ENCODE measurements around the gene TRIM71.

Gene TRIM71

DNA sequence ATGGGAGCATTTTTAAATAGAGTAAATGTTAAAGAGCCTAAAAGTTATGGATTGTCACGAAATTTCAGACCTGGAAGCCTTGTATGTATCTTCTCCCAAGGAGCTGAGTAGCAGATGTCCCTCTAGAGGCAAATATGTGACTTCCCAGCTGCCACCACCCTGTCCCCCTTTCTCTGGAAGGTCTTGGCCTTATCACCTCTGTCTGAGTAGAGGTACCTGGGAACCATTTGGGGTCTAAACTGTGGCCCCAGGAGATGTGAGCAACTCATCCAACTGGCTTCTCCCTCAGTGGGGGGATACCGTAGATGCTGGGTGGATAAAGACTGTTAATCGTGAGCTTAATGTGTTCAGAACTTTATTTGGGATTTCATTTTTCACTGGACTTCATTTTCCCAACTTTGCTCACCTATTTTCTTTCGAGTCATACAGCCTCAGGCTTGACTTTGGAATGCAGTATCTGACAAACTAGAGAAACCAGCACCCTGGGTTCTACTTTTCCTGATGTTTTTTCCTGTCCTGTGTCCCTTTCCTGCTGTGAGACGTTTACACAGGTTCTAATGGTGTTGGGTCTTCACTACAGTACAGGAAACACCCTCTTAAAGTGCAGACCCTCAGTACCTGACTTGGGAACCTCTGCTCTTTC is 80.3 kb downstream of the TRIM71 start:
- H3K9me3 ChIP-seq (ENCODE audit: low read length), result no peaks in the 10 kb centered on the region
- no peaks in the 10 kb centered on the region for H3K79me2 ChIP-seq (ENCODE audit: insufficient read depth, low read length)
- H3K27ac ChIP-seq (ENCODE audit: low read depth, low read length, poor library complexity, severe bottlenecking), result no peak overlapping the region
- H3K4me1 ChIP-seq (ENCODE audit: insufficient read depth, low read length, severe bottlenecking), result no peaks in the 10 kb centered on the region
- no peaks in the 10 kb centered on the region for H3K9me2 ChIP-seq (ENCODE audit: low read depth, low read length)
- no peak overlapping the region for H3K4me3 ChIP-seq (ENCODE audit: low read depth, low read length, poor library complexity, severe bottlenecking)
- H3K27me3 ChIP-seq (ENCODE audit: insufficient read depth, low read length), result peaks cover 7% of the 10 kb centered on the region; the same call in 1 of the 2 replicates
- H4K20me1 ChIP-seq (ENCODE audit: insufficient read depth, low read length), result no peaks in the 10 kb centered on the region
- H3K9ac ChIP-seq (ENCODE audit: low read length), result no peak overlapping the region
- H3K36me3 ChIP-seq (ENCODE audit: insufficient read depth, low read length), result no peaks in the 10 kb centered on the region
- H2AFZ ChIP-seq (ENCODE audit: low read length), result no peak overlapping the region
- TF ChIP-seq, protein P1, sequence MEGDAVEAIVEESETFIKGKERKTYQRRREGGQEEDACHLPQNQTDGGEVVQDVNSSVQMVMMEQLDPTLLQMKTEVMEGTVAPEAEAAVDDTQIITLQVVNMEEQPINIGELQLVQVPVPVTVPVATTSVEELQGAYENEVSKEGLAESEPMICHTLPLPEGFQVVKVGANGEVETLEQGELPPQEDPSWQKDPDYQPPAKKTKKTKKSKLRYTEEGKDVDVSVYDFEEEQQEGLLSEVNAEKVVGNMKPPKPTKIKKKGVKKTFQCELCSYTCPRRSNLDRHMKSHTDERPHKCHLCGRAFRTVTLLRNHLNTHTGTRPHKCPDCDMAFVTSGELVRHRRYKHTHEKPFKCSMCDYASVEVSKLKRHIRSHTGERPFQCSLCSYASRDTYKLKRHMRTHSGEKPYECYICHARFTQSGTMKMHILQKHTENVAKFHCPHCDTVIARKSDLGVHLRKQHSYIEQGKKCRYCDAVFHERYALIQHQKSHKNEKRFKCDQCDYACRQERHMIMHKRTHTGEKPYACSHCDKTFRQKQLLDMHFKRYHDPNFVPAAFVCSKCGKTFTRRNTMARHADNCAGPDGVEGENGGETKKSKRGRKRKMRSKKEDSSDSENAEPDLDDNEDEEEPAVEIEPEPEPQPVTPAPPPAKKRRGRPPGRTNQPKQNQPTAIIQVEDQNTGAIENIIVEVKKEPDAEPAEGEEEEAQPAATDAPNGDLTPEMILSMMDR (IDR thresholded peaks at IDR 0.05; ENCODE audit: low read length), result no peak
- no peak for TF ChIP-seq EZH2 (IDR thresholded peaks at IDR 0.05; ENCODE audit: borderline replicate concordance, low read length)
- H3K4me2 ChIP-seq (ENCODE audit: low read length), result no peak overlapping the region
- H3F3A ChIP-seq (ENCODE audit: insufficient read depth, low read length), result no peaks in the 10 kb centered on the region

DNA sequence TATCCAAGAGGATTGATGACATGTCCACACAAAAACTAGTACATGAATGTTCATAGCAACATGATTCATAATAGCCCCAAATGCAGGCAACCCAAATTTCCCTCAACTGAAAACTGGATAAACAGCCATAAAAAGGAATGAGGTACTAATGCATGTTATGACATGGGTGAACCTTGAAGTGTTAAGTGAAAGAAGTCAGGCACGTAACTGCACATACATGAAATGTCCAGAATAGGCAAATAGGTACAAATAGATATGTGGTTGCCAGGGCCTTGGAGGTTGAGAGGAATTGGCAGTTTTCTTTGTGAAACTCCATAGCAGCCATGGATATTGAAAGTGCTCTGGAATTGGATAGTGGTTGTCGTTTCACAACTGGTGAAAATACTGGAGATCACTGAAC is 81.5 kb downstream of the TRIM71 start:
- H3K4me1 ChIP-seq (ENCODE audit: insufficient read depth, low read length, severe bottlenecking), result no peaks in the 10 kb centered on the region
- H3K4me2 ChIP-seq (ENCODE audit: low read length), result no peak overlapping the region
- H3K27ac ChIP-seq (ENCODE audit: low read depth, low read length, poor library complexity, severe bottlenecking), result no peak overlapping the region
- H3K9me2 ChIP-seq (ENCODE audit: low read depth, low read length), result no peaks in the 10 kb centered on the region
- no peaks in the 10 kb centered on the region for H3F3A ChIP-seq (ENCODE audit: insufficient read depth, low read length)
- H3K27me3 ChIP-seq (ENCODE audit: insufficient read depth, low read length), result peaks cover 7% of the 10 kb centered on the region; the same call in 1 of the 2 replicates
- no peaks in the 10 kb centered on the region for H3K9me3 ChIP-seq (ENCODE audit: low read length)
- H3K36me3 ChIP-seq (ENCODE audit: insufficient read depth, low read length), result no peaks in the 10 kb centered on the region
- no peak for TF ChIP-seq EZH2 (IDR thresholded peaks at IDR 0.05; ENCODE audit: borderline replicate concordance, low read length)
- TF ChIP-seq, protein P1 (IDR thresholded peaks at IDR 0.05; ENCODE audit: low read length), result no peak
- no peak overlapping the region for H2AFZ ChIP-seq (ENCODE audit: low read length)
- H3K9ac ChIP-seq (ENCODE audit: low read length), result no peak overlapping the region
- no peaks in the 10 kb centered on the region for H3K79me2 ChIP-seq (ENCODE audit: insufficient read depth, low read length)
- no peak overlapping the region for H3K4me3 ChIP-seq (ENCODE audit: low read depth, low read length, poor library complexity, severe bottlenecking)
- no peaks in the 10 kb centered on the region for H4K20me1 ChIP-seq (ENCODE audit: insufficient read depth, low read length)

DNA sequence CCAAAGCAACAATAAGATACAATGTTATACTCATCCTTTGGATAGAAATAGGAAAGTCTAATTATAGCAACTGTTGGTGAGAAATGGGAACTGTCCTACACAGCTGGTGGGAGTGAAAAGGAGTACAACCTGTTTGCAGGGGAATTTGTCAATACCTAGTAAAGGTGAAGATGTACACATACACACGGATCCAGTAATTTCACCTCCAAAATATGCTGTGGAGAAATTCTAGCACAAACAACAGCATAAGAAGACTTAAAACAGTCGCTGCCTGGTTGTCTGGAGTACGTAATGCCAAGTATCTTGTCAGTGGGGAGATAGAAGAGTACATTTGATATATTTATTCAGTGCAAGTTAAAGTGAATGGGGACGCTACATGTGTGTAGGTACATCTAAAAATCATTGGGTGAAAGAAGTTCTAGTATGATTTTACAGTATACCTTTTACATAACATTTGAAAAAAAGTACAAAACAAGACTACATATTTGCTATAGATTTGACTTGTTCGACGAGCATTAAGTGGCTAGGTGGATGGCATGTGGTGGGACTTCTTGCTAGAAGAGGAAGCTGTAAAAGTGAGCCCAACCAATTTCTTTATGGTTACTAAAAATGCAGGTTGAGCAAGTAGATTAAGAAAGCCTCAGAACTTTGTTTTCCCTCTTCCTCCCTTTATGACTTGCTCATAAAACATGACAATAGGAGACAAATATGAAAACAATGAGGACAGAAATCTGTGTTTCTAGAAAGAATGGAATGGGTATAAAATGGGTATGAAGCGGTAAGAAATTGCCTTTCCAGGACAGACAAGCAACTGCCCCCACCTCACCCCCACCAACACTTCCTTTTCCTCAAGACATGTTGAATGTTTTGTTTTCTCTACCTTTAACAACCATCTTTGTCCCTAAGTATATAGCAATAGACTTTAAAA is 83.5 kb downstream of the TRIM71 start:
- Histone ChIP-seq H3K9me2 (ENCODE audit: low read depth, low read length) (no peaks in the 10 kb centered on the region), H3K27ac (ENCODE audit: low read depth, low read length, poor library complexity, severe bottlenecking) (no peak overlapping the region), H3F3A (ENCODE audit: insufficient read depth, low read length) (no peaks in the 10 kb centered on the region), H3K79me2 (ENCODE audit: insufficient read depth, low read length) (no peaks in the 10 kb centered on the region), H3K4me2 (ENCODE audit: low read length) (no peak overlapping the region), H3K9me3 (ENCODE audit: low read length) (no peaks in the 10 kb centered on the region), H3K36me3 (ENCODE audit: insufficient read depth, low read length) (no peaks in the 10 kb centered on the region), H3K9ac (ENCODE audit: low read length) (no peak overlapping the region), H3K4me3 (ENCODE audit: low read depth, low read length, poor library complexity, severe bottlenecking) (no peak overlapping the region), H4K20me1 (ENCODE audit: insufficient read depth, low read length) (no peaks in the 10 kb centered on the region), H2AFZ (ENCODE audit: low read length) (no peak overlapping the region), H3K4me1 (ENCODE audit: insufficient read depth, low read length, severe bottlenecking) (no peaks in the 10 kb centered on the region), H3K27me3 (ENCODE audit: insufficient read depth, low read length) (peaks cover 3% of the 10 kb centered on the region; the same call in 1 of the 2 replicates)
- no peak for TF ChIP-seq EZH2 (IDR thresholded peaks at IDR 0.05; ENCODE audit: borderline replicate concordance, low read length)
- TF ChIP-seq, protein P1 (IDR thresholded peaks at IDR 0.05; ENCODE audit: low read length), result no peak
